Measurements from ENCODE around the gene DCTN4. TPM values are rescaled to one million over a fixed set of nuclear protein-coding genes. Genes with fewer than 3 reads are reported as not detected.
"Not testable (repeated sequence)": the region's sequence is repeated elsewhere in the genome, so short reads cannot be mapped to it uniquely, and the experiment has no call there.

The DCTN4 gene
- total and polyA plus RNA-seq, 9 donors: 27.0 to 87.4 (median 69.0) TPM

DNA sequence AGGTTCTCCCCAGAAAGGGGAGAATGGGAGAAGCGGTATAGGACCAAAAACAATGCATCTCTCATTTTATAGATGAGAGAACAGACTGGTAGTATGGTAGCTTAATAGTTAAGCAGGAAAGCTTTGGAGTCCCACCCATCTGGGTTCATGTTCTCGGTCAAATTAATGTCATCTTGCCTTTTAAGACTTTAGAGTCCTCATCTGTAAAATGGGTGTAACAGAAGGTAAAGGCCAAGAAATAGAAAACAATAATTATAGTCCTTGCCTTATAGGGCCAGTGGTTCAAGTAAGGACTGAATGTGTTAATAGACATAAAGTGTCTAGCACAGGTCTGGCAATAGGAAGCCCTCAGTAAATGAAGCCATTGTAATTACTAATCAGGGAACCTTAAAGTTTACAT is 36.1 kb upstream of the DCTN4 start:
- TF ChIP-seq CTCF (IDR thresholded peaks at IDR 0.05): no peak
- TF ChIP-seq POLR2A (IDR thresholded peaks at IDR 0.05): no peak
- no peak for TF ChIP-seq EP300 (IDR thresholded peaks at IDR 0.05)
- Histone ChIP-seq H3K4me1 (ENCODE audit: insufficient read depth) (no peaks in the 10 kb centered on the region), H3K36me3 (no peaks in the 10 kb centered on the region), H3K27me3 (no peaks in the 10 kb centered on the region), H3K27ac (no peak overlapping the region), H3K9me3 (no peaks in the 10 kb centered on the region), H3K4me3 (no peak overlapping the region)
- intact Hi-C loops (cut with DNase I): no loop called here
- DNase-seq: no peak
- 71 to 88% (median 79%) methylated on average over 2 of the region's 2 CpGs for WGBS, 3 donors

DNA sequence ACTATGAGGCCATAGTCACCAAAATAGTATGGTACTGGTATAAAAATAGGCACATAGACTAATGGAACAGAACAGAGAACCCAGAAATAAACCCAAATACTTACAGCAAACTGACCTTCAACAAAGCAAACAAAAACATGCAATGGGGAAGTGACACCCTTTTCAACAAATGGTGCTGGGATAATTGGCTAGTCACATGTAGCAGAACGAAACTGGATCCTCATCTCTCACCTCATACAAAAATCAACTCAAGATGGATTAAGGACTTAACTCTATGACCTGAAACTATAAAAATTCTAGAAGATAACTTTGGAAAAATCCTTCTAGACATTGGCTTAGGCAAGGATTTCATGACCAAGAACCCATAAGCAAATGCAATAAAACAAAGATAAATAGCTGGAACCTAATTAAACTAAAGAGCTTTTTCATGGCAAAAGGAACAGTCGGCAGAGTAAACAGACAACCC is 34.6 kb upstream of the DCTN4 start:
- 93 to 97% (median 94%) methylated on average over 2 of the region's 2 CpGs for WGBS, 3 donors
- H3K4me1 ChIP-seq (ENCODE audit: insufficient read depth); DNase-seq; H3K27ac ChIP-seq; H3K27me3 ChIP-seq; intact Hi-C loops (cut with DNase I); H3K36me3 ChIP-seq; H3K9me3 ChIP-seq; H3K4me3 ChIP-seq: not testable (repeated sequence)

- no peak for TF ChIP-seq CTCF (IDR thresholded peaks at IDR 0.05)
- no peak for TF ChIP-seq POLR2A (IDR thresholded peaks at IDR 0.05)
- TF ChIP-seq EP300 (IDR thresholded peaks at IDR 0.05): no peak
- no peak for DNase-seq
- Histone ChIP-seq H3K9me3 (no peaks in the 10 kb centered on the region), H3K4me1 (ENCODE audit: insufficient read depth) (no peaks in the 10 kb centered on the region), H3K36me3 (no peaks in the 10 kb centered on the region), H3K27me3 (no peaks in the 10 kb centered on the region), H3K4me3 (no peak overlapping the region), H3K27ac (no peak overlapping the region)
- intact Hi-C loops (cut with DNase I): no loop called here
Observed at GRCh38 chr5:150791536-150791935, 32.7 kb upstream of the DCTN4 start.

DNA sequence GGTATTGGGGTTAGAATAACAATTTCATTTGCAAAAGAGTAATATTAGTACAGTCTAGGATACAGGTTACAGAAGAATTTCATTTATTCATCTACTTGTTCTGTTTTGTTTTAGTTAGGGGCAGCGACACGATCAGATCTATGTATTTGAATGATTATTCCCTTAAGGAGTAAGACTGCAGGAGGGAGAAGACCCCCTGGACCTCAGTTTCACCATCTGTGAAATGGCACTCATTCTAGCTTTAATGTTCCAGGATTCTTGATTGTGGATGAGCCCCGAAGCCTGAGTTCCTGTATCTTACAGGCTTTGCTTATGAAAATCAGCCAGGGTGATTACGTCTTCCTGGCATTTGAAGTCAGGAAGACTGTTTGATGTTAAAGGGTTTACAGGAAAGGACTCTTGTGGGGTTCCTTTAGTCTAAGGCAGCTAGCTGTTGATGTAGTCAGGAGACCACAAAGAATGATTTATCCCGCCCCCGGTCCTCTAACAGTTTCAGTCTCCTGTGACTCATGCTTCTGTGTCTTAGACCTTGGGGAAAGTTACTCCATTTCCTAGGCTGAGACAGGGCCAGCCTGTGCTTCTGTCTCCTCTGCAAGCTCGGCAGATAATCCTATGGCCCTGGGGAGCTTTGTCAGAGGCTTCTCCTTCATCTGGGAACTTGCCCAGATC is 31.3 kb upstream of the DCTN4 start:
- 38 to 55% (median 45%) methylated on average over 7 of the region's 7 CpGs for WGBS, 3 donors
- no peaks in the 10 kb centered on the region for H3K4me1 ChIP-seq (ENCODE audit: insufficient read depth)
- peak in 3 of 5 donors; percentile 30 to 60 (median 52) for DNase-seq

More for the DNA sequence above, 31.3 kb upstream of the DCTN4 start:
- TF ChIP-seq EP300 (IDR thresholded peaks at IDR 0.05) (no peak), CTCF (IDR thresholded peaks at IDR 0.05) (no peak), POLR2A (IDR thresholded peaks at IDR 0.05) (no peak)
- intact Hi-C loops (cut with DNase I): loop anchor here in 1 of 4 donors (10.0 kb wide), 1 partner anchor 235 kb away; no protein-coding TSS in a partner anchor
- no peaks in the 10 kb centered on the region for H3K9me3 ChIP-seq
- no peak overlapping the region for H3K4me3 ChIP-seq
- H3K27me3 ChIP-seq: no peaks in the 10 kb centered on the region
- H3K36me3 ChIP-seq: no peaks in the 10 kb centered on the region
- no peak overlapping the region for H3K27ac ChIP-seq
